ENCODE data around the gene SCG3. TPM values are rescaled to one million over a fixed set of nuclear protein-coding genes. Genes with fewer than 3 reads are reported as not detected.

Gene SCG3
- total and polyA plus RNA-seq, 2 of the 4 experiments (the other 2 are of a cell fraction): 0.02 TPM; not detected in 1

- Histone ChIP-seq H3K36me3 (ENCODE audit: control insufficient read depth, insufficient read depth, low read length) (no peaks in the 10 kb centered on the region), H2AFZ (replicated peaks; ENCODE audit: low read length, poor library complexity) (no peak overlapping the region), H2AK5ac (ENCODE audit: low read depth, low read length) (no peak overlapping the region), H2BK20ac (ENCODE audit: low read depth, low read length) (no peak overlapping the region), H3K4me1 (ENCODE audit: control insufficient read depth, insufficient read depth, low read length) (peaks cover 6% of the 10 kb centered on the region; the same call in 1 of the 2 replicates), H3K27ac (ENCODE audit: insufficient read depth, low read length) (no peak overlapping the region), H3K4me3 (ENCODE audit: insufficient read depth, low read depth, low read length) (no peak overlapping the region), H3K14ac (replicated peaks; ENCODE audit: low read depth, low read length) (no peak overlapping the region), H3K27me3 (ENCODE audit: control insufficient read depth, insufficient read depth, low read length) (no peaks in the 10 kb centered on the region), H2BK15ac (ENCODE audit: low read depth, low read length) (no peak overlapping the region), H2AK9ac (replicated peaks; ENCODE audit: low read depth, low read length, poor library complexity) (no peak overlapping the region), H3K9ac (ENCODE audit: low read depth, low read length) (no peak overlapping the region), H3K9me3 (ENCODE audit: control insufficient read depth, insufficient read depth, low read length) (no peaks in the 10 kb centered on the region), H2BK5ac (ENCODE audit: low read depth, low read length, poor library complexity, severe bottlenecking) (no peak overlapping the region), H3K18ac (ENCODE audit: low read depth, low read length) (no peak overlapping the region), H3K9me1 (ENCODE audit: insufficient read depth, low read length) (no peaks in the 10 kb centered on the region; the same call in 1 of the 2 replicates), H3K56ac (ENCODE audit: extremely low read depth, insufficient read depth, low read length) (no peak overlapping the region), H4K91ac (ENCODE audit: insufficient read depth, low read depth, low read length) (no peak overlapping the region), H4K5ac (ENCODE audit: low read depth, low read length) (no peak overlapping the region), H2BK120ac (ENCODE audit: low read depth, low read length) (no peak overlapping the region), H3K23ac (ENCODE audit: low read depth, low read length) (no peak overlapping the region), H4K20me1 (ENCODE audit: insufficient read depth, low read length) (no peaks in the 10 kb centered on the region), H3K4me2 (ENCODE audit: low read depth, low read length) (no peak overlapping the region), H3K4ac (ENCODE audit: low read depth, low read length) (no peak overlapping the region), H3K79me1 (ENCODE audit: low read depth in 1 of 2, low read length in 2 of 2) (peaks cover 4 to 24% of the 10 kb centered on the region in 2 experiments; a peak in 3 of 4 replicates), H4K8ac (ENCODE audit: low read depth in 2 of 2, low read length in 2 of 2) (no peak overlapping the region)
- dilution Hi-C loops (cut with HindIII; ENCODE audit: low sequenced_read_pairs, unreplicated experiment) (no loop called here), in situ Hi-C loops (cut with MboI; ENCODE audit: low sequenced_read_pairs) (no loop called here), intact Hi-C loops (cut with micrococcal nuclease) (no loop called here)
- no TSS peak for BruUV-seq (replicated peaks)
- ChIA-PET POLR2A (ENCODE audit: unreplicated experiment) (interaction anchor here (0.6 kb wide), 1 partner anchor 107 kb away, joined by 3 read pairs; no protein-coding TSS in a partner anchor), CTCF (interaction anchor here (1.1 to 2.2 kb wide), 2 partner anchors 38 to 89 kb away, joined by 3 to 16 read pairs; no protein-coding TSS in a partner anchor)
- DNase-seq (no peak), ATAC-seq (ENCODE audit: low read depth) (no peak)
- TF ChIP-seq MAZ (IDR thresholded peaks at IDR 0.05; ENCODE audit: borderline replicate concordance, low read depth, low read length) (no peak), SMC3 (IDR thresholded peaks at IDR 0.05; ENCODE audit: low read depth, low read length) (no peak), CEBPB (IDR thresholded peaks at IDR 0.05; ENCODE audit: low read depth, low read length) (no peak), BHLHE40 (IDR thresholded peaks at IDR 0.05; ENCODE audit: low read depth, low read length) (no peak), MXI1 (IDR thresholded peaks at IDR 0.05; ENCODE audit: borderline replicate concordance, low read depth, low read length) (no peak), NFE2L2 (IDR thresholded peaks at IDR 0.05; ENCODE audit: low read depth, low read length) (no peak), POLR2A (IDR thresholded peaks at IDR 0.05; ENCODE audit: low read depth, low read length) (no peak), RAD21 (IDR thresholded peaks at IDR 0.05; ENCODE audit: low read length) (no peak), CHD1 (IDR thresholded peaks at IDR 0.05; ENCODE audit: low read depth, low read length) (no peak), RFX5 (IDR thresholded peaks at IDR 0.05; ENCODE audit: low read depth, low read length) (no peak), RCOR1 (IDR thresholded peaks at IDR 0.05; ENCODE audit: insufficient replicate concordance, low read length) (no peak), FOS (IDR thresholded peaks at IDR 0.05; ENCODE audit: low read depth, low read length) (no peak), ELK1 (IDR thresholded peaks at IDR 0.05; ENCODE audit: borderline replicate concordance, low read depth, low read length) (no peak), MAFK (IDR thresholded peaks at IDR 0.05; ENCODE audit: low read depth, low read length) (no peak)
- TF ChIP-seq, protein P1, sequence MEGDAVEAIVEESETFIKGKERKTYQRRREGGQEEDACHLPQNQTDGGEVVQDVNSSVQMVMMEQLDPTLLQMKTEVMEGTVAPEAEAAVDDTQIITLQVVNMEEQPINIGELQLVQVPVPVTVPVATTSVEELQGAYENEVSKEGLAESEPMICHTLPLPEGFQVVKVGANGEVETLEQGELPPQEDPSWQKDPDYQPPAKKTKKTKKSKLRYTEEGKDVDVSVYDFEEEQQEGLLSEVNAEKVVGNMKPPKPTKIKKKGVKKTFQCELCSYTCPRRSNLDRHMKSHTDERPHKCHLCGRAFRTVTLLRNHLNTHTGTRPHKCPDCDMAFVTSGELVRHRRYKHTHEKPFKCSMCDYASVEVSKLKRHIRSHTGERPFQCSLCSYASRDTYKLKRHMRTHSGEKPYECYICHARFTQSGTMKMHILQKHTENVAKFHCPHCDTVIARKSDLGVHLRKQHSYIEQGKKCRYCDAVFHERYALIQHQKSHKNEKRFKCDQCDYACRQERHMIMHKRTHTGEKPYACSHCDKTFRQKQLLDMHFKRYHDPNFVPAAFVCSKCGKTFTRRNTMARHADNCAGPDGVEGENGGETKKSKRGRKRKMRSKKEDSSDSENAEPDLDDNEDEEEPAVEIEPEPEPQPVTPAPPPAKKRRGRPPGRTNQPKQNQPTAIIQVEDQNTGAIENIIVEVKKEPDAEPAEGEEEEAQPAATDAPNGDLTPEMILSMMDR (conservative IDR thresholded peaks at IDR 0.05; ENCODE audit: low read depth, low read length): no peak
- TF ChIP-seq, protein P2, sequence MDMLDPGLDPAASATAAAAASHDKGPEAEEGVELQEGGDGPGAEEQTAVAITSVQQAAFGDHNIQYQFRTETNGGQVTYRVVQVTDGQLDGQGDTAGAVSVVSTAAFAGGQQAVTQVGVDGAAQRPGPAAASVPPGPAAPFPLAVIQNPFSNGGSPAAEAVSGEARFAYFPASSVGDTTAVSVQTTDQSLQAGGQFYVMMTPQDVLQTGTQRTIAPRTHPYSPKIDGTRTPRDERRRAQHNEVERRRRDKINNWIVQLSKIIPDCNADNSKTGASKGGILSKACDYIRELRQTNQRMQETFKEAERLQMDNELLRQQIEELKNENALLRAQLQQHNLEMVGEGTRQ (IDR thresholded peaks at IDR 0.05; ENCODE audit: low read depth, low read length): no peak
- WGBS, 2 experiments (ENCODE audit: extremely low coverage in 2 of 2, insufficient read length in 1 of 2): no CpG with 5 or more reads among the region's 2 CpGs
Measured at GRCh38 chr15:51738553-51738952, 57.2 kb downstream of the SCG3 start.
